ENCODE measurements around the gene HEATR9.

The HEATR9 gene

GRCh38 chr17:35807371-35808144 is 61.1 kb downstream of the HEATR9 start:
- no peak for DNase-seq

Data from activated CD4-positive, alpha-beta T cell treated with anti-CD3 and anti-CD28 coated beads for 4 hours (primary cell).